Measurements from ENCODE around the gene SLC6A17. TPM values are rescaled to one million over a fixed set of nuclear protein-coding genes. Genes with fewer than 3 reads are reported as not detected.

Gene SLC6A17
- total RNA-seq, 1 donor from 2014 or later: 3.6 TPM

- H3K79me2 ChIP-seq (ENCODE audit: insufficient read depth, low read length): no peaks in the 10 kb centered on the region
Measured at GRCh38 chr1:110159168-110159567, 8.9 kb downstream of the SLC6A17 start.

GRCh38 chr1:110160538-110161100 lies 10.3 kb downstream of the SLC6A17 start:
- Histone ChIP-seq H4K20me1 (ENCODE audit: insufficient read depth, low read length) (no peaks in the 10 kb centered on the region), H3K4me1 (ENCODE audit: insufficient read depth, low read length) (no peaks in the 10 kb centered on the region), H2AFZ (ENCODE audit: low read depth, low read length) (no peak overlapping the region), H3K79me2 (ENCODE audit: insufficient read depth, low read length) (no peaks in the 10 kb centered on the region), H3K9me3 (ENCODE audit: insufficient read depth, low read depth, low read length) (no peaks in the 10 kb centered on the region), H3K27me3 (ENCODE audit: insufficient read depth, low read length) (peaks cover 4% of the 10 kb centered on the region), H3K4me2 (ENCODE audit: low read length) (no peak overlapping the region), H3K4me3 (ENCODE audit: insufficient read depth, low read depth, low read length) (no peak overlapping the region), H3K27ac (ENCODE audit: low read depth, low read length) (no peak overlapping the region), H3K36me3 (ENCODE audit: insufficient read depth, low read length) (no peaks in the 10 kb centered on the region), H3K9ac (ENCODE audit: low read length) (no peak overlapping the region)
- no peak for TF ChIP-seq EZH2 (IDR thresholded peaks at IDR 0.05; ENCODE audit: insufficient read depth, low read length)
- no peak for TF ChIP-seq CTCF (IDR thresholded peaks at IDR 0.05; ENCODE audit: insufficient read depth, low read depth, low read length)
- FAIRE-seq (no peak), DNase-seq (ENCODE audit: low read depth) (no peak)
- H3K27me3 Mint-ChIP-seq (ENCODE audit: low read depth, unreplicated experiment): peaks cover 64% of the 10 kb centered on the region
- peaks cover 3% of the 10 kb centered on the region for H3K36me3 Mint-ChIP-seq (ENCODE audit: low read depth, unreplicated experiment)
- H3K9me3 Mint-ChIP-seq (ENCODE audit: unreplicated experiment): peaks cover 8% of the 10 kb centered on the region
- H3K27ac Mint-ChIP-seq (ENCODE audit: unreplicated experiment): no peak overlapping the region
- H3K4me3 Mint-ChIP-seq (ENCODE audit: unreplicated experiment): no peak overlapping the region
- H3K4me1 Mint-ChIP-seq (ENCODE audit: low read depth, unreplicated experiment): no peaks in the 10 kb centered on the region

More at GRCh38 chr1:110159168-110159567, 8.9 kb downstream of the SLC6A17 start:
- peaks cover 3% of the 10 kb centered on the region for H3K36me3 Mint-ChIP-seq (ENCODE audit: low read depth, unreplicated experiment)
- no peak overlapping the region for H3K9ac ChIP-seq (ENCODE audit: low read length)
- H3K27ac ChIP-seq (ENCODE audit: low read depth, low read length): no peak overlapping the region
- peaks cover 8% of the 10 kb centered on the region for H3K9me3 Mint-ChIP-seq (ENCODE audit: unreplicated experiment)
- no peak overlapping the region for H2AFZ ChIP-seq (ENCODE audit: low read depth, low read length)
- FAIRE-seq: no peak
- H3K27me3 Mint-ChIP-seq (ENCODE audit: low read depth, unreplicated experiment): peaks cover 68% of the 10 kb centered on the region
- H4K20me1 ChIP-seq (ENCODE audit: insufficient read depth, low read length): no peaks in the 10 kb centered on the region
- H3K4me3 Mint-ChIP-seq (ENCODE audit: unreplicated experiment): no peak overlapping the region
- peaks cover 13% of the 10 kb centered on the region for H3K27me3 ChIP-seq (ENCODE audit: insufficient read depth, low read length)
- H3K27ac Mint-ChIP-seq (ENCODE audit: unreplicated experiment): no peak overlapping the region
- no peak overlapping the region for H3K4me2 ChIP-seq (ENCODE audit: low read length)
- no peaks in the 10 kb centered on the region for H3K4me1 Mint-ChIP-seq (ENCODE audit: low read depth, unreplicated experiment)
- TF ChIP-seq EZH2 (IDR thresholded peaks at IDR 0.05; ENCODE audit: insufficient read depth, low read length): no peak
- no peak for TF ChIP-seq CTCF (IDR thresholded peaks at IDR 0.05; ENCODE audit: insufficient read depth, low read depth, low read length)
- H3K9me3 ChIP-seq (ENCODE audit: insufficient read depth, low read depth, low read length): no peaks in the 10 kb centered on the region
- H3K4me1 ChIP-seq (ENCODE audit: insufficient read depth, low read length): no peaks in the 10 kb centered on the region
- H3K36me3 ChIP-seq (ENCODE audit: insufficient read depth, low read length): no peaks in the 10 kb centered on the region
- no peak overlapping the region for H3K4me3 ChIP-seq (ENCODE audit: insufficient read depth, low read depth, low read length)
- DNase-seq (ENCODE audit: low read depth): no peak

GRCh38 chr1:110161165-110161564 lies 10.9 kb downstream of the SLC6A17 start:
- Histone ChIP-seq H3K4me1 (ENCODE audit: insufficient read depth, low read length) (no peaks in the 10 kb centered on the region), H3K36me3 (ENCODE audit: insufficient read depth, low read length) (no peaks in the 10 kb centered on the region), H3K79me2 (ENCODE audit: insufficient read depth, low read length) (no peaks in the 10 kb centered on the region), H3K9ac (ENCODE audit: low read length) (no peak overlapping the region), H2AFZ (ENCODE audit: low read depth, low read length) (no peak overlapping the region), H3K4me2 (ENCODE audit: low read length) (no peak overlapping the region), H3K4me3 (ENCODE audit: insufficient read depth, low read depth, low read length) (no peak overlapping the region), H3K9me3 (ENCODE audit: insufficient read depth, low read depth, low read length) (no peaks in the 10 kb centered on the region), H4K20me1 (ENCODE audit: insufficient read depth, low read length) (no peaks in the 10 kb centered on the region), H3K27ac (ENCODE audit: low read depth, low read length) (no peak overlapping the region), H3K27me3 (ENCODE audit: insufficient read depth, low read length) (peaks cover 4% of the 10 kb centered on the region)
- no peaks in the 10 kb centered on the region for H3K4me1 Mint-ChIP-seq (ENCODE audit: low read depth, unreplicated experiment)
- H3K27me3 Mint-ChIP-seq (ENCODE audit: low read depth, unreplicated experiment): peaks cover 65% of the 10 kb centered on the region
- DNase-seq (ENCODE audit: low read depth) (no peak), FAIRE-seq (no peak)
- no peak overlapping the region for H3K4me3 Mint-ChIP-seq (ENCODE audit: unreplicated experiment)
- peaks cover 8% of the 10 kb centered on the region for H3K9me3 Mint-ChIP-seq (ENCODE audit: unreplicated experiment)
- TF ChIP-seq EZH2 (IDR thresholded peaks at IDR 0.05; ENCODE audit: insufficient read depth, low read length) (no peak), CTCF (IDR thresholded peaks at IDR 0.05; ENCODE audit: insufficient read depth, low read depth, low read length) (no peak)
- peaks cover 3% of the 10 kb centered on the region for H3K36me3 Mint-ChIP-seq (ENCODE audit: low read depth, unreplicated experiment)
- no peak overlapping the region for H3K27ac Mint-ChIP-seq (ENCODE audit: unreplicated experiment)

Data from astrocyte (in vitro differentiated cells and primary cell).